Caco-2 (cell line): ENCODE measurements around the gene ADAMTS19. TPM values are rescaled to one million over a fixed set of nuclear protein-coding genes. Genes with fewer than 3 reads are reported as not detected.

Source experiments
- BruUV-seq: library from RNA; stranded (reverse); fragments of 400-500 nt; replicated peaks from 2 replicates; lab custom pipeline; 2021; lab: Mats Ljungman, UMichigan
- CTCF ChIA-PET: fragments of 300-600 bp; sonication (Branson Sonifier 250); formaldehyde crosslinking; loops from one replicate; lab custom pipeline; 2022; ENCODE audit warnings: antibody characterized with exemption; lab: Charles Lee
- POLR2A ChIA-PET: fragments of 300-600 bp; sonication (Branson Sonifier 250); formaldehyde crosslinking; loops from one replicate; lab custom pipeline; 2022; ENCODE audit warnings: antibody characterized with exemption; lab: Charles Lee
- DNase-seq, 2 experiments: peaks; one replicate each; pipeline versions ENCODE4 v3.0.0 to v3.0.0-alpha.2; 2020 to 2022
- H3K27me3 ChIP-seq: replicated peaks from 2 replicates; pipeline ENCODE4 v1.6.0; 2011; ENCODE audit warnings: low read length; ENCODE audit not compliant: control insufficient read depth, insufficient read depth
- H3K36me3 ChIP-seq: 2 replicates; pipeline ENCODE4 v1.5.1; 2011; ENCODE audit warnings: low read length; ENCODE audit not compliant: control insufficient read depth, insufficient read depth
- H3K4me1 ChIP-seq: fragments of 250-450 bp; sonication (Bioruptor Pico); 2 replicates; pipeline ENCODE4 v1.5.1; 2020; ENCODE audit warnings: mild to moderate bottlenecking
- H3K4me3 ChIP-seq: 2 replicates; pipeline ENCODE4 v1.5.1; 2011; ENCODE audit warnings: low read depth, mild to moderate bottlenecking, control low read depth, low read length
- H3K9me3 ChIP-seq: fragments of 250-450 bp; sonication (Bioruptor Pico); 2 replicates; pipeline ENCODE4 v1.5.1; 2020; ENCODE audit warnings: mild to moderate bottlenecking, moderate library complexity
- H3K27ac Mint-ChIP-seq: one replicate; pipeline ENCODE4 v1.8.0; 2022; ENCODE audit warnings: mixed read lengths; ENCODE audit not compliant: unreplicated experiment
- H3K27me3 Mint-ChIP-seq: one replicate; pipeline ENCODE4 v1.8.0; 2022; ENCODE audit warnings: mixed read lengths; ENCODE audit not compliant: insufficient read depth, unreplicated experiment
- H3K36me3 Mint-ChIP-seq: one replicate; pipeline ENCODE4 v1.8.0; 2022; ENCODE audit warnings: mild to moderate bottlenecking, mixed read lengths; ENCODE audit not compliant: insufficient read depth, unreplicated experiment
- H3K4me1 Mint-ChIP-seq: one replicate; pipeline ENCODE4 v1.8.0; 2022; ENCODE audit warnings: low read depth, mixed read lengths; ENCODE audit not compliant: unreplicated experiment
- H3K4me3 Mint-ChIP-seq: one replicate; pipeline ENCODE4 v1.8.0; 2022; ENCODE audit warnings: mild to moderate bottlenecking, moderate library complexity, mixed read lengths; ENCODE audit not compliant: unreplicated experiment
- H3K9me3 Mint-ChIP-seq: one replicate; pipeline ENCODE4 v1.8.0; 2022; ENCODE audit warnings: mixed read lengths; ENCODE audit not compliant: unreplicated experiment
- intact Hi-C: fragments of 100-400 bp; cut with micrococcal nuclease; formaldehyde crosslinking; loops from one replicate; pipeline ENCODE4 v1.10.0; 2022; ENCODE audit not compliant: unreplicated experiment
- total RNA-seq: library from RNA; stranded (reverse); gene quantifications from 2 replicates; pipeline ENCODE4 v1.2.3, GENCODE V29; 2022
- TF ChIP-seq, protein P1 (sequence below), 2 experiments: fragments of 200-600 bp in 1 of 2; IDR thresholded peaks; 1 replicate in 1 of 2; 2 replicates in 1 of 2; pipeline versions ENCODE4 v1.5.1 to v1.8.0; 2011 to 2022; ENCODE audit warnings: antibody characterized with exemption in 1 of 2, control low read depth in 1 of 2, inconsistent platforms in 1 of 2, low read depth in 1 of 2, low read length in 1 of 2, mild to moderate bottlenecking in 1 of 2, moderate library complexity in 1 of 2; ENCODE audit not compliant: insufficient read depth in 1 of 2, severe bottlenecking in 1 of 2, unreplicated experiment in 1 of 2

ADAMTS19 gene
- total RNA-seq, 1 experiment from 2014 or later = 0.95 TPM

DNA sequence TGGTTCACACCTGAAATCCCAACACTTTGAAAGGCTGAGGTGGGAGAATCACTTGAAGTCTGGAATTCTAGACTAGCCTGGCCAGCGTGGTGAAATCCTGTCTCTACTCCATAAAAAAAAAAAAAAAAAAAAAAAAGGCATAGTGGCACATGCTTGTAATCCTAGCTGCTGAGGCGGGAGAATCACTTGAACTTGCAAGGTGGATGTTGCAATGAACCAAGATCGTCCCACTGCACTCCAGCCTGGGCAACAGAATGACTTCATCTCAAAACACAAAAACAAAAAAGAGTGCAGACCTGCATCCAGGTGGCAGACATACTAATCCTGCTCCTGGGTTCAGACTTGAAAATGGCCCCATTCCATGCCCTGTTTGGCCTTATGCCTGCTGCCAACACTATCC lies 21.8 kb upstream of the ADAMTS19 start:
- Histone ChIP-seq H3K36me3 (no peaks in the 10 kb centered on the region), H3K9me3 (no peaks in the 10 kb centered on the region), H3K4me3 (no peak overlapping the region), H3K4me1 (no peaks in the 10 kb centered on the region), H3K27me3 (no peaks in the 10 kb centered on the region)
- H3K9me3 Mint-ChIP-seq = no peaks in the 10 kb centered on the region
- TF ChIP-seq, protein P1, sequence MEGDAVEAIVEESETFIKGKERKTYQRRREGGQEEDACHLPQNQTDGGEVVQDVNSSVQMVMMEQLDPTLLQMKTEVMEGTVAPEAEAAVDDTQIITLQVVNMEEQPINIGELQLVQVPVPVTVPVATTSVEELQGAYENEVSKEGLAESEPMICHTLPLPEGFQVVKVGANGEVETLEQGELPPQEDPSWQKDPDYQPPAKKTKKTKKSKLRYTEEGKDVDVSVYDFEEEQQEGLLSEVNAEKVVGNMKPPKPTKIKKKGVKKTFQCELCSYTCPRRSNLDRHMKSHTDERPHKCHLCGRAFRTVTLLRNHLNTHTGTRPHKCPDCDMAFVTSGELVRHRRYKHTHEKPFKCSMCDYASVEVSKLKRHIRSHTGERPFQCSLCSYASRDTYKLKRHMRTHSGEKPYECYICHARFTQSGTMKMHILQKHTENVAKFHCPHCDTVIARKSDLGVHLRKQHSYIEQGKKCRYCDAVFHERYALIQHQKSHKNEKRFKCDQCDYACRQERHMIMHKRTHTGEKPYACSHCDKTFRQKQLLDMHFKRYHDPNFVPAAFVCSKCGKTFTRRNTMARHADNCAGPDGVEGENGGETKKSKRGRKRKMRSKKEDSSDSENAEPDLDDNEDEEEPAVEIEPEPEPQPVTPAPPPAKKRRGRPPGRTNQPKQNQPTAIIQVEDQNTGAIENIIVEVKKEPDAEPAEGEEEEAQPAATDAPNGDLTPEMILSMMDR (IDR thresholded peaks at IDR 0.05; ENCODE audit: insufficient read depth in 1 of 2, low read depth in 1 of 2, low read length in 1 of 2, severe bottlenecking in 1 of 2, unreplicated experiment in 1 of 2) = no peak
- no TSS peak for BruUV-seq
- H3K27me3 Mint-ChIP-seq = no peaks in the 10 kb centered on the region
- ChIA-PET CTCF (no interaction called here), POLR2A (no interaction called here)
- no peak for DNase-seq
- H3K4me3 Mint-ChIP-seq = no peak overlapping the region
- intact Hi-C loops = no loop called here
- no peaks in the 10 kb centered on the region for H3K36me3 Mint-ChIP-seq
- no peak overlapping the region for H3K27ac Mint-ChIP-seq
- H3K4me1 Mint-ChIP-seq = no peaks in the 10 kb centered on the region

DNA sequence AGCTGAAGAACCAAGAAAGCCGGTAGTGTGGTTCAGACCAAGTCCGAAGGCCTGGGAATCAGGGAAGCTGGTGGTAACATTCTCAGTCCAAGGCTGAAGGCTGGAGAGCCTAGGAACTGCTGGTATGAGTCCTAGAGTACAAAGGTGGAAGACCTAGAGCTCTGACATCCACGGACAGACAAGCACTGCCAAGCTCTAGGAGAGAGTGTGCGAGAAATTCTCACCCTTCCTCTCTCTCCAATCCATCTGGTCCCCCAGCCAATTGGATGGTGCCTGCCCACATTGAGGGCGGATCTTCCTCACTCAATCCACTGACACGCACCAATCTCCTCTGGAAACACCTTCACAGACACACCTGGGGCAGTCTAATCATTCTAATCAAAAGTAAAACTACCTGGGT lies 19.7 kb upstream of the ADAMTS19 start:
- DNase-seq = no peak
- ChIA-PET POLR2A (no interaction called here), CTCF (no interaction called here)
- intact Hi-C loops = no loop called here
- no peaks in the 10 kb centered on the region for H3K9me3 ChIP-seq
- Mint-ChIP-seq H3K27ac (no peak overlapping the region), H3K4me3 (no peak overlapping the region), H3K36me3 (no peaks in the 10 kb centered on the region), H3K4me1 (no peaks in the 10 kb centered on the region), H3K9me3 (no peaks in the 10 kb centered on the region), H3K27me3 (peaks cover 3% of the 10 kb centered on the region)
- H3K36me3 ChIP-seq = no peaks in the 10 kb centered on the region
- TF ChIP-seq, protein P1 (IDR thresholded peaks at IDR 0.05; ENCODE audit: insufficient read depth in 1 of 2, low read depth in 1 of 2, low read length in 1 of 2, severe bottlenecking in 1 of 2, unreplicated experiment in 1 of 2) = no peak
- no peaks in the 10 kb centered on the region for H3K4me1 ChIP-seq
- BruUV-seq = no TSS peak
- no peak overlapping the region for H3K4me3 ChIP-seq
- H3K27me3 ChIP-seq = no peaks in the 10 kb centered on the region

- intact Hi-C loops = no loop called here
- TF ChIP-seq, protein P1 (IDR thresholded peaks at IDR 0.05; ENCODE audit: insufficient read depth in 1 of 2, low read depth in 1 of 2, low read length in 1 of 2, severe bottlenecking in 1 of 2, unreplicated experiment in 1 of 2) = no peak
- Histone ChIP-seq H3K27me3 (no peaks in the 10 kb centered on the region), H3K36me3 (no peaks in the 10 kb centered on the region), H3K4me3 (no peak overlapping the region), H3K9me3 (no peaks in the 10 kb centered on the region), H3K4me1 (no peaks in the 10 kb centered on the region)
- Mint-ChIP-seq H3K27me3 (peaks cover 3% of the 10 kb centered on the region), H3K36me3 (no peaks in the 10 kb centered on the region), H3K27ac (no peak overlapping the region), H3K9me3 (no peaks in the 10 kb centered on the region), H3K4me3 (no peak overlapping the region), H3K4me1 (no peaks in the 10 kb centered on the region)
- no TSS peak for BruUV-seq
- ChIA-PET CTCF (no interaction called here), POLR2A (no interaction called here)
- DNase-seq = no peak
Measured at GRCh38 chr5:129441096-129441495, 19.0 kb upstream of the ADAMTS19 start.
